SK-N-SH (cell line): ENCODE measurements around the gene IL1R1. TPM values are rescaled to one million over a fixed set of nuclear protein-coding genes. Genes with fewer than 3 reads are reported as not detected.

Experiments used
- CTCF ChIA-PET: fragments of 300-600, 350-600 bp; formaldehyde crosslinking; extraction: SDS; loops from one replicate; lab custom pipeline; 2021; lab: Yijun Ruan, JAX
- POLR2A ChIA-PET: fragments of 350-600 bp; sonication (Branson Sonifier 250); formaldehyde crosslinking; extraction: SDS; loops from one replicate; lab custom pipeline; 2020; ENCODE audit warnings: antibody characterized with exemption, inconsistent platforms; lab: Yijun Ruan, JAX
- DNase-seq: peaks from one replicate; pipeline ENCODE4 v3.0.0; 2012
- H2AFZ ChIP-seq: fragments of 200-600 bp; sonication (generic); 2 replicates; pipeline ENCODE4 v1.8.1; 2016; ENCODE audit warnings: antibody characterized with exemption, mild to moderate bottlenecking, low read depth
- H3F3A ChIP-seq: fragments of 200-600 bp; sonication (generic); replicated peaks from 2 replicates; pipeline ENCODE3; 2016; ENCODE audit warnings: antibody characterized with exemption, mild to moderate bottlenecking; ENCODE audit not compliant: insufficient read depth
- H3K27ac ChIP-seq, 2 experiments: fragments of 200-500 bp in 1 of 2; fragments of 200-600 bp in 1 of 2; sonication (Bioruptor generic) in 1 of 2; sonication (generic), shearing (Covaris generic) in 1 of 2; 2 replicates each; pipeline versions ENCODE4 v1.5.1 to v1.6.1; 2014 to 2016; ENCODE audit warnings: low read depth in 2 of 2, inconsistent platforms in 1 of 2, low read length in 1 of 2, mild to moderate bottlenecking in 1 of 2, mixed read lengths in 1 of 2
- H3K27me3 ChIP-seq: fragments of 200-600 bp; sonication (generic), shearing (Covaris generic); 2 replicates; pipeline ENCODE4 v1.6.1; 2016; ENCODE audit warnings: mixed run types; ENCODE audit not compliant: insufficient read depth
- H3K36me3 ChIP-seq, 2 experiments: fragments of 200-500 bp in 1 of 2; fragments of 200-600 bp in 1 of 2; sonication (Bioruptor generic) in 1 of 2; sonication (generic) in 1 of 2; replicated peaks in 1 of 2; 2 replicates each; pipeline versions ENCODE3 to v1.5.1; 2014 to 2016; ENCODE audit warnings: low read length in 1 of 2, mild to moderate bottlenecking in 1 of 2; ENCODE audit not compliant: insufficient read depth in 2 of 2, control insufficient read depth in 1 of 2
- H3K4me1 ChIP-seq, 2 experiments: fragments of 200-500 bp in 1 of 2; fragments of 200-600 bp in 1 of 2; sonication (Bioruptor generic) in 1 of 2; sonication (generic), shearing (Covaris generic) in 1 of 2; 2 replicates each; pipeline versions ENCODE4 v1.5.1 to v1.6.1; 2014 to 2016; ENCODE audit warnings: low read depth in 1 of 2, low read length in 1 of 2, mixed run types in 1 of 2; ENCODE audit not compliant: insufficient read depth in 2 of 2, control insufficient read depth in 1 of 2
- H3K4me2 ChIP-seq: fragments of 200-600 bp; sonication (generic), shearing (Covaris generic); 2 replicates; pipeline ENCODE4 v1.6.1; 2017; ENCODE audit warnings: mixed run types
- H3K4me3 ChIP-seq, 2 experiments: fragments of 200-500 bp in 1 of 2; fragments of 200-600 bp in 1 of 2; sonication (Bioruptor generic) in 1 of 2; sonication (generic), shearing (Covaris generic) in 1 of 2; 2 replicates each; pipeline versions ENCODE4 v1.5.1 to v1.8.1; 2014 to 2016; ENCODE audit warnings: low read depth in 2 of 2, inconsistent platforms in 1 of 2, low read length in 1 of 2, mild to moderate bottlenecking in 1 of 2, mixed read lengths in 1 of 2, moderate library complexity in 1 of 2
- H3K79me2 ChIP-seq: fragments of 200-600 bp; sonication (generic); 2 replicates; pipeline ENCODE4 v1.8.1; 2017; ENCODE audit warnings: mild to moderate bottlenecking; ENCODE audit not compliant: insufficient read depth
- H3K9ac ChIP-seq: fragments of 200-600 bp; sonication (generic); 2 replicates; pipeline ENCODE4 v1.6.1; 2017; ENCODE audit warnings: mixed run types
- H3K9me2 ChIP-seq: fragments of 200-600 bp; sonication (generic); 2 replicates; pipeline ENCODE4 v1.6.1; 2017; ENCODE audit warnings: mixed run types
- H3K9me3 ChIP-seq: fragments of 200-600 bp; sonication (generic); 2 replicates; pipeline ENCODE4 v1.6.1; 2017; ENCODE audit warnings: mixed run types, mild to moderate bottlenecking, moderate library complexity
- H4K20me1 ChIP-seq: fragments of 200-600 bp; sonication (generic); 2 replicates; pipeline ENCODE4 v1.6.1; 2017; ENCODE audit warnings: mild to moderate bottlenecking, mixed run types; ENCODE audit not compliant: insufficient read depth
- CTCF ChIP-seq: fragments of 200-600 bp; sonication (generic); IDR thresholded peaks from 2 replicates; pipeline ENCODE4 v1.6.1; 2017; ENCODE audit warnings: antibody characterized with exemption, mild to moderate bottlenecking, moderate library complexity
- EP300 ChIP-seq, 2 experiments: IDR thresholded peaks; 2 replicates each; pipeline versions ENCODE4 v1.4.0 to v1.6.1; 2012; ENCODE audit warnings: borderline replicate concordance in 1 of 2, low read depth in 1 of 2, low read length in 1 of 2
- FOSL2 ChIP-seq: IDR thresholded peaks from 2 replicates; pipeline ENCODE4 v1.4.0; 2012; ENCODE audit warnings: low read depth, mild to moderate bottlenecking, moderate library complexity, borderline replicate concordance
- GATA2 ChIP-seq: sonication (generic); formaldehyde crosslinking; IDR thresholded peaks from 2 replicates; pipeline ENCODE4 v1.5.0; 2020; ENCODE audit warnings: mild to moderate bottlenecking, missing genetic modification reagents
- IRF3 ChIP-seq: fragments of 150-350 bp; IDR thresholded peaks from 2 replicates; pipeline ENCODE4 v1.6.1; 2016; ENCODE audit warnings: mild to moderate bottlenecking, low read depth, low read length
- POLR2AphosphoS5 ChIP-seq: IDR thresholded peaks from 2 replicates; pipeline ENCODE4 v1.6.1; 2012; ENCODE audit warnings: low read depth, low read length
- RAD21 ChIP-seq: IDR thresholded peaks from 2 replicates; pipeline ENCODE4 v1.6.1; 2012; ENCODE audit warnings: mild to moderate bottlenecking, low read length
- REST ChIP-seq: IDR thresholded peaks from 2 replicates; pipeline ENCODE4 v1.6.1; 2012; ENCODE audit warnings: mild to moderate bottlenecking, low read depth, low read length, moderate library complexity
- RFX5 ChIP-seq: IDR thresholded peaks from 2 replicates; pipeline ENCODE4 v1.6.1; 2012; ENCODE audit warnings: mild to moderate bottlenecking, improper control_type of control experiment, low read length
- SMC3 ChIP-seq: IDR thresholded peaks from 2 replicates; pipeline ENCODE4 v1.6.1; 2012; ENCODE audit warnings: low read depth, low read length, improper control_type of control experiment
- USF1 ChIP-seq: IDR thresholded peaks from 2 replicates; pipeline ENCODE4 v1.4.0; 2012; ENCODE audit warnings: low read depth, borderline replicate concordance
- YY1 ChIP-seq: IDR thresholded peaks from 2 replicates; pipeline ENCODE4 v1.4.0; 2012; ENCODE audit warnings: low read depth, mild to moderate bottlenecking
- whole genome bisulfite sequencing: methylation state at CpG from one replicate; pipeline ENCODE4 v1.1.6; 2017; ENCODE audit warnings: low lambda C conversion rate; 5-methylcytosine and 5-hydroxymethylcytosine counted together
- polyA plus RNA-seq, 3 experiments: library from polyadenylated mRNA; depleted of rRNA; stranded (reverse); fragments of >200 nt; gene quantifications; 2 replicates each; pipeline ENCODE4 v1.2.3, GENCODE V29; 2012

Gene IL1R1
- polyA plus RNA-seq, 1 of the 3 experiments (the other 2 are of a cell fraction) = 13.3 TPM

- peaks cover 2 to 31% of the 10 kb centered on the region in 2 experiments for H3K36me3 ChIP-seq
- H3K9me2 ChIP-seq = no peaks in the 10 kb centered on the region
- H4K20me1 ChIP-seq = no peaks in the 10 kb centered on the region
- no peaks in the 10 kb centered on the region for H3K27me3 ChIP-seq
- no peak for DNase-seq
- WGBS = 29% methylated on average over 4 of the region's 4 CpGs
- H3K27ac ChIP-seq = peak overlapping the region in 1 of 2 experiments; percentile 52; a peak in 1 of 4 replicates
- no peaks in the 10 kb centered on the region for H3K79me2 ChIP-seq
- H3K9ac ChIP-seq = no peak overlapping the region
- H3K9me3 ChIP-seq = no peaks in the 10 kb centered on the region
- ChIA-PET CTCF (interaction anchor here (1.1 to 2.4 kb wide), 5 partner anchors 11 to 160 kb away, joined by 3 to 11 read pairs (median 4); no protein-coding TSS in a partner anchor), POLR2A (no interaction called here)
- H3K4me2 ChIP-seq = peak overlapping the region; percentile 11; the same call in 1 of the 2 replicates
- H3F3A ChIP-seq = no peaks in the 10 kb centered on the region
- H3K4me1 ChIP-seq = no peaks in the 10 kb centered on the region
- no peak overlapping the region for H3K4me3 ChIP-seq
- no peak overlapping the region for H2AFZ ChIP-seq
- TF ChIP-seq RAD21 = peak; percentile 58
- peak; percentile 71 for TF ChIP-seq SMC3
- TF ChIP-seq RFX5 = no peak
- TF ChIP-seq FOSL2 = peak; percentile 28
- TF ChIP-seq POLR2AphosphoS5 = peak; percentile 6; the same call in 1 of the 2 replicates
- TF ChIP-seq CTCF = peak; percentile 62
- TF ChIP-seq IRF3 = no peak
These were observed 23.8 kb downstream of the IL1R1 start for GRCh38 chr2:102166189-102166845.

- WGBS = 65% methylated on average over 5 of the region's 5 CpGs
- CTCF ChIA-PET = no interaction called here
- no peak overlapping the region for H3K4me2 ChIP-seq
These were observed 25.7 kb downstream of the IL1R1 start for GRCh38 chr2:102168026-102168771.

More at GRCh38 chr2:102168026-102168771, 25.7 kb downstream of the IL1R1 start:
- Histone ChIP-seq H3K27ac (no peak overlapping the region), H3F3A (no peaks in the 10 kb centered on the region), H3K36me3 (peaks cover 11 to 42% of the 10 kb centered on the region in 2 experiments), H2AFZ (no peak overlapping the region), H3K9me2 (no peaks in the 10 kb centered on the region), H3K9me3 (no peaks in the 10 kb centered on the region), H3K79me2 (no peaks in the 10 kb centered on the region), H3K27me3 (no peaks in the 10 kb centered on the region), H3K9ac (no peak overlapping the region), H3K4me1 (no peaks in the 10 kb centered on the region), H4K20me1 (no peaks in the 10 kb centered on the region), H3K4me3 (no peak overlapping the region)
- POLR2A ChIA-PET = no interaction called here
- TF ChIP-seq GATA2 = no peak
- no peak for TF ChIP-seq YY1
- TF ChIP-seq REST = no peak
- TF ChIP-seq EP300 (IDR thresholded peaks at IDR 0.05; ENCODE audit: borderline replicate concordance in 1 of 2, low read depth in 1 of 2, low read length in 1 of 2) = no peak
- no peak for TF ChIP-seq USF1
- no peak for TF ChIP-seq RAD21
- DNase-seq = no peak
